Gastrocnemius medialis (tissue), 4 donors: ENCODE data around the gene SAP30BP.

Source experiments
- POLR2A ChIP-seq, 2 donors: fragments of 450-650 bp; IDR thresholded peaks; one replicate each; pipeline ENCODE4 v1.6.1; 2017; ENCODE audit warnings: antibody characterized with exemption in 2 of 2, mild to moderate bottlenecking in 2 of 2, moderate library complexity in 2 of 2
- TF ChIP-seq, protein P1 (sequence below), 5 experiments: fragments of 450-650 bp in 3 of 5; fragments of 200-600 bp in 2 of 5; sonication (generic) in 2 of 5; IDR thresholded peaks in 4 of 5; conservative IDR thresholded peaks in 1 of 5; 1 replicate in 4 of 5; 2 replicates in 1 of 5; pipeline ENCODE4 v1.5.1; 2016 to 2019; ENCODE audit warnings: antibody characterized with exemption in 5 of 5, mild to moderate bottlenecking in 3 of 5, moderate library complexity in 3 of 5

DNA sequence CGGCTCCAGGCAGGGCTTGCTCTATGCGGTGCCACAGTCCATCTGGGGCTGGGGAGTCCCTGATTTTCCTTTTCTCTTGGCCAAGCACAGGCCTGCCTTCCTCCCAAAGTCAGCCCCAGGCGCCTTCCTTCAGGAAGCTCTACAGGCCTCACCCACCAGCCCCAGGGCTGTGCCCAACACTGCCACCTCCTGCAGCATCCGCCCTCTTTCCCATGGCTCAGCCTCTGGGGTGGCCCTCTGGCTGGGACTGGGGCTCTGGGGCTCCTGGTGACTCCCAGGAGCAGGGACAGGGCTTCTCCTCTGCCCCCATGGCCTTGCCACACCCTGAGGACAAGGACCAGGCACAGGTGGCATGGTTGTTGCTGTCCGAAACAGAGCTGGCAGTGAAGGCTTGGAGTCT, 54.9 kb downstream of the SAP30BP start:
- TF ChIP-seq, protein P1, sequence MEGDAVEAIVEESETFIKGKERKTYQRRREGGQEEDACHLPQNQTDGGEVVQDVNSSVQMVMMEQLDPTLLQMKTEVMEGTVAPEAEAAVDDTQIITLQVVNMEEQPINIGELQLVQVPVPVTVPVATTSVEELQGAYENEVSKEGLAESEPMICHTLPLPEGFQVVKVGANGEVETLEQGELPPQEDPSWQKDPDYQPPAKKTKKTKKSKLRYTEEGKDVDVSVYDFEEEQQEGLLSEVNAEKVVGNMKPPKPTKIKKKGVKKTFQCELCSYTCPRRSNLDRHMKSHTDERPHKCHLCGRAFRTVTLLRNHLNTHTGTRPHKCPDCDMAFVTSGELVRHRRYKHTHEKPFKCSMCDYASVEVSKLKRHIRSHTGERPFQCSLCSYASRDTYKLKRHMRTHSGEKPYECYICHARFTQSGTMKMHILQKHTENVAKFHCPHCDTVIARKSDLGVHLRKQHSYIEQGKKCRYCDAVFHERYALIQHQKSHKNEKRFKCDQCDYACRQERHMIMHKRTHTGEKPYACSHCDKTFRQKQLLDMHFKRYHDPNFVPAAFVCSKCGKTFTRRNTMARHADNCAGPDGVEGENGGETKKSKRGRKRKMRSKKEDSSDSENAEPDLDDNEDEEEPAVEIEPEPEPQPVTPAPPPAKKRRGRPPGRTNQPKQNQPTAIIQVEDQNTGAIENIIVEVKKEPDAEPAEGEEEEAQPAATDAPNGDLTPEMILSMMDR (IDR thresholded peaks at IDR 0.05 in 4 of 5, conservative IDR thresholded peaks at IDR 0.05 in 1 of 5): no peak
- no peak for TF ChIP-seq POLR2A (IDR thresholded peaks at IDR 0.05)
